HepG2 (cell line): Measurements from ENCODE around the gene TFPI. TPM values are rescaled to one million over a fixed set of nuclear protein-coding genes. Genes with fewer than 3 reads are reported as not detected.

Source experiments
- CHCHD3 ChIP-seq: sonication (generic); formaldehyde crosslinking; IDR thresholded peaks from 2 replicates; pipeline ENCODE4 v1.8.0; 2022; ENCODE audit warnings: mild to moderate bottlenecking, missing genetic modification reagents, moderate library complexity
- CTCF ChIP-seq: sonication (generic); formaldehyde crosslinking; IDR thresholded peaks from 2 replicates; pipeline ENCODE4 v1.5.0; 2020; ENCODE audit warnings: mild to moderate bottlenecking, missing genetic modification reagents, moderate library complexity
- HHEX ChIP-seq: IDR thresholded peaks from 2 replicates; pipeline ENCODE4 v1.6.1; 2016; ENCODE audit warnings: control low read depth
- HNRNPUL1 ChIP-seq: fragments of 200-400 bp; formaldehyde crosslinking; IDR thresholded peaks from 2 replicates; pipeline ENCODE4 v1.6.1; 2017; ENCODE audit warnings: low read depth, mild to moderate bottlenecking, low read length, moderate library complexity
- MBD4 ChIP-seq: IDR thresholded peaks from 2 replicates; pipeline ENCODE4 v1.6.1; 2012; ENCODE audit warnings: low read length, inconsistent platforms, borderline replicate concordance
- MIER3 ChIP-seq: IDR thresholded peaks from 2 replicates; pipeline ENCODE4 v1.6.1; 2016; ENCODE audit warnings: missing compliant biosample characterization, borderline replicate concordance
- PRDM15 ChIP-seq: sonication (generic); formaldehyde crosslinking; IDR thresholded peaks from 2 replicates; pipeline ENCODE4 v1.4.0; 2020; ENCODE audit warnings: missing genetic modification reagents
- ZBTB25 ChIP-seq: IDR thresholded peaks from 2 replicates; pipeline ENCODE4 v1.6.1; 2018; ENCODE audit warnings: missing genetic modification reagents
- ZNF12 ChIP-seq: sonication (generic); formaldehyde crosslinking; IDR thresholded peaks from 2 replicates; pipeline ENCODE4 v1.5.0; 2020; ENCODE audit warnings: missing genetic modification reagents
- ZNF142 ChIP-seq: sonication (generic); formaldehyde crosslinking; IDR thresholded peaks from 2 replicates; pipeline ENCODE4 v1.4.0; 2020; ENCODE audit warnings: missing genetic modification reagents
- ZNF333 ChIP-seq: sonication (generic); formaldehyde crosslinking; IDR thresholded peaks from 2 replicates; pipeline ENCODE4 v1.4.0; 2020; ENCODE audit warnings: mild to moderate bottlenecking, missing genetic modification reagents, borderline replicate concordance
- ZNF546 ChIP-seq: sonication (generic); formaldehyde crosslinking; conservative IDR thresholded peaks from 2 replicates; pipeline ENCODE4 v1.8.1; 2023; ENCODE audit warnings: mild to moderate bottlenecking, missing genetic modification reagents
- ZNF570 ChIP-seq: sonication (generic); formaldehyde crosslinking; IDR thresholded peaks from 2 replicates; pipeline ENCODE4 v1.4.0; 2020; ENCODE audit warnings: mild to moderate bottlenecking, missing genetic modification reagents, borderline replicate concordance
- ZNF644 ChIP-seq: IDR thresholded peaks from 2 replicates; pipeline ENCODE4 v1.6.1; 2016; ENCODE audit warnings: low read depth
- ZNF737 ChIP-seq: sonication (generic); formaldehyde crosslinking; IDR thresholded peaks from 2 replicates; pipeline ENCODE4 v1.5.0; 2020; ENCODE audit warnings: missing genetic modification reagents, mild to moderate bottlenecking, borderline replicate concordance
- ZSCAN31 ChIP-seq: sonication (generic); formaldehyde crosslinking; IDR thresholded peaks from 2 replicates; pipeline ENCODE4 v1.5.0; 2020; ENCODE audit warnings: low read depth, mild to moderate bottlenecking, missing genetic modification reagents
- polyA plus RNA-seq, 8 experiments: library from polyadenylated mRNA; depleted of rRNA in 3 of 8; stranded (reverse) in 7 of 8; unstranded in 1 of 8; fragments of >200 nt; fragmentation: Illumina TruSeq in 4 of 8; extraction: Trizol in 4 of 8; gene quantifications; 2 replicates each; pipeline versions ENCODE4 v1.2.1 to v1.2.3, GENCODE V29; 2011 to 2016; ENCODE audit warnings: low read depth in 4 of 8, missing spikeins in 1 of 8, mixed read lengths in 1 of 8; ENCODE audit not compliant: insufficient read depth in 1 of 8
- total RNA-seq, 5 experiments: library from RNA; depleted of rRNA; stranded (reverse); fragments of >200 nt; fragmentation: Illumina TruSeq; extraction: Trizol; gene quantifications; 2 replicates each; pipeline ENCODE4 v1.2.3, GENCODE V29; 2016; ENCODE audit warnings: low read depth in 1 of 5

The TFPI gene
- total and polyA plus RNA-seq, 2 of the 13 experiments (the other 11 are each of a cell fraction or from before 2014, with no cell fraction given), result 301 to 436 TPM

GRCh38 chr2:187577310-187577709, 23.1 kb upstream of the TFPI start (continued):
- no peak for TF ChIP-seq ZNF333
- no peak for TF ChIP-seq HHEX (CRISPR knock-in tag)
- TF ChIP-seq ZSCAN31 (CRISPR knock-in tag), result no peak
- TF ChIP-seq MIER3 (CRISPR knock-in tag), result no peak
- peak; percentile 97 for TF ChIP-seq ZNF12 (CRISPR knock-in tag)
- TF ChIP-seq CHCHD3 (CRISPR knock-in tag), result no peak
- TF ChIP-seq ZNF737 (CRISPR knock-in tag), result no peak
- TF ChIP-seq ZNF546 (CRISPR knock-in tag), result no peak
- TF ChIP-seq ZNF644, result peak; percentile 82
- no peak for TF ChIP-seq PRDM15 (CRISPR knock-in tag)
- peak; percentile 59 for TF ChIP-seq CTCF (CRISPR knock-in tag)
- TF ChIP-seq MBD4, result no peak
- 0 out of 2 replicates have a peak, but pooled peaks have one; percentile 43 for TF ChIP-seq ZBTB25 (CRISPR knock-in tag)
- TF ChIP-seq ZNF570 (CRISPR knock-in tag), result no peak
- no peak for TF ChIP-seq HNRNPUL1
- no peak for TF ChIP-seq ZNF142 (CRISPR knock-in tag)
- TF ChIP-seq, all 625 proteins: peak for 31
